Measurements from ENCODE around the gene TEX19. TPM values are rescaled to one million over a fixed set of nuclear protein-coding genes. Genes with fewer than 3 reads are reported as not detected.

TEX19 gene
- total and polyA plus RNA-seq, 9 of the 15 experiments (the other 6 are each of a cell fraction or from before 2014, with no cell fraction given): 0.10 to 4.9 (median 1.9) TPM

DNA sequence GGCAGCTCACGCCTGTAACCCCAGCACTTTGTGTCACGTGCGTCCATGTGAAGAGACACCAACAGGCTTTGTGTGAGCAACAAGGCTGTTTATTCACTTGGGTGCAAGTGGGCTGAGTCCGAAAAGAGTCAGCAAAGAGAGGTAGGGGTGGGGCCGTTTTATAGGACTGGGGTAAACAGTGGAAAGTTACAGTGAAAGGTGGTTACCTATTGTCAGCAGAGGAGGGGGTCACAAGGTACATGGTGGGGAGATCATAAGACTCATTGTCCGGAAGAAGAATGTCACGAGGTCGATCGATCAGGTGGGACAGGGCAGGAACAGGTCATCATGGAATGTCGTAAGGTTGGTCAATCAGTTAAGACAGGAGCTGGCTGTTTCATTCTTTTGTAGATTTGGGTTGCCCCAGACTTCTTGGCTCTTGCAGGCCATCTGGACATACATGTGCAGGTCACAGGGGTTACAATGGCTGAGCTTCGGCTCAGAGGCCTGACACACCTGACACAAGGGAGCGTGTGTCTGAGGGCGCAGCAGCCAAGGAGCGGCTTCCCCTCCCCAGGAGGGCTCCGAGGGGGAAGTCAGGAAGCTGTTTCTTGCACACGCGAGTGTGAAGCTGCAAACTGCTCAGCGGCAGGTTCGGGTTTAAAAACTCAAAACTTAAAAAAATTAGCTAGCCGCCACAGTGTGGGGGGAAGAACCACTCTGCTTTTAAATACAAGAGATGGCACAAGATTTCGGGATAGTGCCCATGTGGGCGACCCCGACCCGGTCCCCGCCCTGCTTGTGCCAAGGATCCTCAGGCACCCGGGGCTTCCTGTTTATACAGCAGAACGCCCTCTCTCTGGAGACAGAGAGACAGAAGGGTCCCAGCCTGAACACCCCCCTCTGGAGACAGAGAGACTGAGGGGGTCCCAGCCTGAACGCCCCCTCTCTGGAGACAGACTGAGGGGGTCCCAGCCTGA lies 12.4 kb upstream of the TEX19 start (continued):
- no peak for TF ChIP-seq ZBTB40 (IDR thresholded peaks at IDR 0.05)
- TF ChIP-seq ZBTB40 (CRISPR knock-in tag; IDR thresholded peaks at IDR 0.05): no peak
- TF ChIP-seq FOXA3 (CRISPR knock-in tag; conservative IDR thresholded peaks at IDR 0.05 in 1 of 2, IDR thresholded peaks at IDR 0.05 in 1 of 2): peak in 1 of 2 experiments; percentile 34; a peak in 1 of 4 replicates
- no peak for TF ChIP-seq ZNF431 (CRISPR knock-in tag; IDR thresholded peaks at IDR 0.05)
- peak; percentile 79 for TF ChIP-seq PYGO2 (tag; IDR thresholded peaks at IDR 0.05)
